Subcutaneous abdominal adipose tissue (tissue), 5 donors: ENCODE results near the gene WAS.

ENCODE experiments used
- H3K27ac ChIP-seq: one replicate; pipeline ENCODE4 v1.7.0; 2013; ENCODE audit warnings: low read depth, mild to moderate bottlenecking, inconsistent platforms, low read length, moderate library complexity
- H3K27me3 ChIP-seq, 5 donors: one replicate each; pipeline ENCODE4 v1.7.0; 2013; ENCODE audit warnings: low read length in 5 of 5, inconsistent platforms in 1 of 5; ENCODE audit not compliant: control insufficient read depth in 5 of 5, insufficient read depth in 4 of 5
- H3K36me3 ChIP-seq, 5 donors: one replicate each; pipeline ENCODE4 v1.7.0; 2013; ENCODE audit warnings: low read length in 5 of 5; ENCODE audit not compliant: control insufficient read depth in 5 of 5, insufficient read depth in 5 of 5
- H3K4me1 ChIP-seq, 5 donors: one replicate each; pipeline ENCODE4 v1.7.0; 2013; ENCODE audit warnings: low read length in 5 of 5, mild to moderate bottlenecking in 3 of 5, moderate library complexity in 1 of 5; ENCODE audit not compliant: control insufficient read depth in 5 of 5, insufficient read depth in 5 of 5
- H3K4me3 ChIP-seq, 5 donors: one replicate each; pipeline ENCODE4 v1.7.0; 2013; ENCODE audit warnings: low read length in 5 of 5, low read depth in 1 of 5
- H3K9ac ChIP-seq, 5 donors: one replicate each; pipeline ENCODE4 v1.7.0; 2013; ENCODE audit warnings: low read length in 5 of 5, mild to moderate bottlenecking in 4 of 5, moderate library complexity in 3 of 5
- H3K9me3 ChIP-seq, 5 donors: one replicate each; pipeline ENCODE4 v1.7.0; 2013; ENCODE audit warnings: low read length in 5 of 5; ENCODE audit not compliant: control insufficient read depth in 5 of 5
- donor health status: healthy.
- donor health status: healthy.
- donor health status: healthy.
- donor health status: healthy.
- donor health status: healthy.

WAS gene

DNA sequence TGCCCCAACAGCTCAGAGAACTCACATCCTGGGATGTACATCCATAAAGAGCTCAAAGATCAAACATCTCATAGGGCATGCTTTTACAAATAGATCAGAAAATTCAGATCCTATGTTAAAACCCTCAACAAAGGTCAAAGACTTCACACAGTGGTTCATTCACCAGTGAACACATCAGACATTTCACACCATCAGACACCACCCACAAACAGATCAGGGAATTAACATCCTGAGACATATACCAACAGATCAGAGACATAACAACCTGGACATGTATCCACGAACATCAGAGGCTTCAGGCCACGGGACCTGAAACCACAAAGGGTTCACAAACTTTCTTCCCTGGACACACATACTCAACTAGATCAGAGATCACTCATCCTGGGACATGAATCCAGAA lies 36.4 kb downstream of the WAS start:
- Histone ChIP-seq H3K27me3 (peaks cover 0 to 4% (median 0%) of the 10 kb centered on the region in 5 donors), H3K9ac (no peak overlapping the region), H3K4me3 (no peak overlapping the region), H3K9me3 (peaks cover 0 to 7% (median 0%) of the 10 kb centered on the region in 5 donors), H3K27ac (no peak overlapping the region), H3K4me1 (peaks cover 0 to 4% (median 0%) of the 10 kb centered on the region in 5 donors), H3K36me3 (no peaks in the 10 kb centered on the region)

DNA sequence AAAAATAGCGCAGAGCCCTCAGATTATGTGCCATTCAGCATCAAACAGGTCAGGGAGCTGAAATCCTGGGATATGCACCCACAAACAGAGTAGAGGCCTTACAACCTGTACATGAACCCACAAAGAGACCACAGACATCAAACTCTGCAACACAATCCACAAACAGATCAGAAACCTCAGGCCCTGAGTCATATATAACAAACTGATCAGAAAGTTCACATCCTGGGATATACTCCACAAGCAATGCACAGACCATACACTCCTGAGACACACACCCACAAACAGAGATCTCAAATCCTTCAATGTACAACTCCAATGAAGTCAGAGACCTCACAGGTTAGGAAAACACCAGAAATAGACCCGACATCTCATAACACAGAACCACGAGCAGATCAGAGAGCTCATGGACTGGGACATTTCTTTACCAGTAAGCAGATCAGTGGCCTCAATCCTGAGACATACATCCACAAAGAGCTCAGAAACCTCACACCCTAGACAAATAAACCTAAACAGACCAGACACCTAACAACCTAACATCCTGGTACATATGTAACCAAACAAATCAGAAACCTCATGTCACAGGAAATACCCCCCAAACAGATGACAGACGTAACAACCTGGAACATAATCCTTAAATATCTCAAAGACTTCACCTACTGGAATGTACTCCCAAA lies 37.1 kb downstream of the WAS start:
- Histone ChIP-seq H3K4me1 (peaks cover 0 to 3% (median 0%) of the 10 kb centered on the region in 5 donors), H3K9ac (no peak overlapping the region), H3K9me3 (peaks cover 0 to 7% (median 0%) of the 10 kb centered on the region in 5 donors), H3K27ac (no peak overlapping the region), H3K4me3 (no peak overlapping the region), H3K36me3 (no peaks in the 10 kb centered on the region), H3K27me3 (peaks cover 0 to 4% (median 0%) of the 10 kb centered on the region in 5 donors)

DNA sequence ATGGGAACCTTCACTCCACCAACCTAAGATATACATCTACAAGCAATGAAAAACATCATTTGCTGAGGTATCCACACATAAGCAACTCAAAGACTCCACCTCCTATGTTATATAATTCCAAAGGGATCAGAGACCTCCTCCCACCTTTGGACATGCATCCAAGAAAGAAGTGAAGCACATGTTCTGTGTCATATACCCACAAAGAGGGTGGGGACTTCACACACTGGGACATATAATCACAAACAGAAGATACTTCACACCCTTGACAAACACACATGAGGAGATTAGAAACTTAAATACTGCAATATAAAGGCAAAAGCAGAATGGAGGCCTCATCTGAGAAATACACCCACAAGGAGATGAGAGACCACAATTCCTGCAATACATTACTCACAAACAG lies 38.3 kb downstream of the WAS start:
- Histone ChIP-seq H3K4me3 (no peak overlapping the region), H3K9ac (no peak overlapping the region), H3K36me3 (no peaks in the 10 kb centered on the region), H3K9me3 (peaks cover 0 to 7% (median 0%) of the 10 kb centered on the region in 5 donors), H3K4me1 (peaks cover 0 to 3% (median 0%) of the 10 kb centered on the region in 5 donors), H3K27ac (no peak overlapping the region), H3K27me3 (peaks cover 0 to 4% (median 0%) of the 10 kb centered on the region in 5 donors)

DNA sequence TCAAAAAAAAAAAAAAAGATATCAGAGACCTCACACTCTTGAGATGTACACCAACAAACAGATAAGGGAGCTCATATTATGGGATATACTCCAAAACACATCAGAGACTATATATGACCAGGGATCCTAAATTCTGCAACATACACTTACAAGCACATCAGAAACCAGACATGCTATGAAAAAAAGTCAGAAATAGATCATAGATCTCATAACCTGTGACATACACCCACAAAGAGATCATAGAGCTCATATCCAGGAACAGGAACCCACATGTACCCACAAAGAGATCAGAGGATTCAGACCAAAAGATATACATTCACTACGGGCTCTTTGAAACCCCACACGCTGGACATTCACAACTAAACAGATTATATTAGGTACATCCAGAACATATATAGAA lies 43.0 kb downstream of the WAS start:
- Histone ChIP-seq H3K27ac (no peak overlapping the region), H3K4me1 (no peaks in the 10 kb centered on the region), H3K9me3 (peaks cover 0 to 5% (median 0%) of the 10 kb centered on the region in 5 donors), H3K27me3 (no peaks in the 10 kb centered on the region), H3K4me3 (no peak overlapping the region), H3K36me3 (no peaks in the 10 kb centered on the region), H3K9ac (no peak overlapping the region)

DNA sequence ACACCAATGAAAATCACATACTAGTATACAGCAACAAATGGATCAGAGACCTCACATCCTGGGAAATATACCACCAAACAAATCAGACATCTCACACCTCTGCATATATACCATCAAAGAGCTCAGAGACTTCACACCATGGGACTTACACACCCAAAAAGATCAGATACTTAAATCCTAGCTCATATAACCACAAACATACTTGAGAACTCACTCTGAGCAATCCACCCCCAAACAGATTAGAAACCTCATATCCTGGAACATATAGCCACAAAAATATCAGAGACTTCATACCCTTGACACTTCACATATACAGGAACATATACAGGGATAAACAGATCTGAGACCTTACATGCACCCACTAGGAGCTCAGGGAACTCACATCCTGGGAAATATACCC lies 45.1 kb downstream of the WAS start:
- Histone ChIP-seq H3K36me3 (no peaks in the 10 kb centered on the region), H3K27ac (no peak overlapping the region), H3K9me3 (peaks cover 0 to 3% (median 0%) of the 10 kb centered on the region in 5 donors)

DNA sequence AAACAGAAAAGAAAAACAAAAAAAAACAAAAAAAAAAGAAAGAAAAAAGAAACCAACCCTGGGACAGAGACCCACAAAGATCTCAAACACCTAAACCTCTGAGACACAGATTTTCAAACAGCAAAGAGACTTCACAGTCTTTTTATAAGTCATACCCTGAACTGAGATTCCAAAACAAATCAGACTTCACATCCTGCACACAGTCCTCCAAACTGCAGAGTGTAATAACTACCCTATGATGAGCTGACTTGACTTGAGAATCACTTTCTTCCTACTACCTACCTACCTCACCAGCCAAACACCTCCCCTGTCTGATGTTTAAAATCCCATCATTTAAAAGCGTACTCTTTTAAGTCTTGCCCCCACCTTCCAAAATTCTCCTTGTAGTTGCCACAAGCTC lies 52.7 kb downstream of the WAS start:
- Histone ChIP-seq H3K9ac (no peak overlapping the region), H3K36me3 (no peaks in the 10 kb centered on the region), H3K9me3 (no peaks in the 10 kb centered on the region), H3K27ac (no peak overlapping the region), H3K4me3 (peak overlapping the region in 2 of 5 donors; percentile 9 to 83), H3K27me3 (peaks cover 0 to 7% (median 0%) of the 10 kb centered on the region in 5 donors), H3K4me1 (peaks cover 0 to 12% (median 11%) of the 10 kb centered on the region in 5 donors)

More for the DNA sequence above, 45.1 kb downstream of the WAS start:
- Histone ChIP-seq H3K4me3 (no peak overlapping the region), H3K27me3 (no peaks in the 10 kb centered on the region), H3K4me1 (no peaks in the 10 kb centered on the region), H3K9ac (no peak overlapping the region)

DNA sequence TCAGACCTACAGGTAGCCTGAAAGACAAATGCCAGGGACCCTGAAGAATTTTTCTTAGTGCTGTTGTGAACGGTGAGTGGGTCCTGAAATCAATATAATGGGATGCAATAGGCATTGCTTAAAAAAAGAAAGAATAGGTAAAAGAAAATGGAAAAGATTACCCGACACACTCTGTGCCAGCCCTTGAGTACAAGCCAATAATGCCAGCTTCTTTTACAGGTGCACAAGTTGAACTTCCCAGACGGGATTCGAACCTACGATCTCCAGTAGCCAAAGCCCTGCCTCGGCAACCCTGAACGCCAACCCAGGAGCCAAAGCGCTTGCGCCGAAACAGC lies 53.2 kb downstream of the WAS start:
- H3K27ac ChIP-seq, result no peak overlapping the region
- peak overlapping the region in 4 of 5 donors; percentile 9 to 83 (median 71) for H3K4me3 ChIP-seq
- no peaks in the 10 kb centered on the region for H3K36me3 ChIP-seq
- peaks cover 0 to 12% (median 11%) of the 10 kb centered on the region in 5 donors for H3K4me1 ChIP-seq
- no peak overlapping the region for H3K9ac ChIP-seq
- peaks cover 0 to 7% (median 0%) of the 10 kb centered on the region in 5 donors for H3K27me3 ChIP-seq
- peaks cover 0 to 5% (median under 1%) of the 10 kb centered on the region in 5 donors for H3K9me3 ChIP-seq

DNA sequence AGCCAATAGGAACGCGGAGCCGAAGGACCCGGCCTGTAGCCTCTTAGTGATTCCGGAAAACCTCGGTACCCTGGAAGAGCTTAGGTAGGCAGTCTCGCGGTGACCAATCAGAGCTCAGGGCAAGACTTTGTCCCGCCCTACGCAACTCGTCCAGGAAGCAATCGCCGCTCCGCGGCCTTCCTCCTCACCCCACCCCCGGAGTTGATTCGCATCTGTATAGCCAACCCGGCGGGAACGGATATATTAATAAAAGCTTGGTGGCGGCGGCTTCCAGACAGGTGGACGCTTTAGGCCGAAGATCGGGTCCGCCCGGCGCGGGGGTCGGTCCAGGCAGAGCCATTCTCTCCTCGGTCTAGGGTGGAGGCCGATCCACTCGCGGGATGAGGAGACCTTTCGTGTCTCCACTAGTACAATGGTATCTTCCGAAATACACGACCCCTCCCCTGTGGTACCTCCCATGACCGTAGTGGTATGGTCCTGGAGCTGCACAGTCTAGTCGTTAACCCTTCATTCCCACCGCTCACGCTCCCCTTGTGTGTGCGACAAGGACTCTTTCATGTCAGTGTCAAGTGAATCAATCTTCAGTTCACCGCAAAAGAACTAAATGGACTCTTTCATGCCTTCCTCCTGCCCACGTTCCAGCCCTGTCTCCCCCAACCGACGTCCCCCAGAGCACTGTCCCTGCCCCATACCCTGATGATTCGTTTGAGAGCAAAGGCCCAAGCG lies 53.8 kb downstream of the WAS start:
- Histone ChIP-seq H3K4me3 (peak overlapping the region; percentile 69 to 88 (median 73)), H3K36me3 (no peaks in the 10 kb centered on the region), H3K9ac (peak overlapping the region in 4 of 5 donors; percentile 68 to 82 (median 74)), H3K27ac (peak overlapping the region; percentile 68), H3K27me3 (peaks cover 0 to 12% (median 0%) of the 10 kb centered on the region in 5 donors), H3K9me3 (peaks cover 0 to 7% (median 3%) of the 10 kb centered on the region in 5 donors), H3K4me1 (peaks cover 0 to 12% (median 11%) of the 10 kb centered on the region in 5 donors)

DNA sequence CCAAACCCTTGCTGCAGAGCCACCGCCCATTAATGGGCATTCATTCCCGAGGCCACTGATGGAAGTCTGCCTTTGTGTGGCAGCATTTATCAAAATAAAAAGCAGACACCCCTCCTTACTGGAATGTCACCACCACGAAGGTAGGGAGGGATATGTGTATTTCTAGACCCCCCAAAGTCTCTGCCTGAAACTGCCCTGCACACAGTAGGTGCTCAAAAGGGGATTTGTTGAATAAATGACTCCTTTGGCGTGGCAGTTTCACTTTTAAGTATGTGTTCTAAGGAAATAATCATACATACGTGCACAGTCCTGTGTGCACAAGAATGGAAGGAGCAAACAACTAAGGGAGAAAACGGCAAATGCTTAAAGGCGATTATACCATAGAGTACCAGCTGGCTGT lies 54.3 kb downstream of the WAS start:
- Histone ChIP-seq H3K4me1 (peaks cover 0 to 12% (median 11%) of the 10 kb centered on the region in 5 donors), H3K9ac (peak overlapping the region in 4 of 5 donors; percentile 68 to 82 (median 74)), H3K9me3 (peaks cover 0 to 7% (median 3%) of the 10 kb centered on the region in 5 donors), H3K4me3 (peak overlapping the region; percentile 69 to 88 (median 73)), H3K36me3 (no peaks in the 10 kb centered on the region), H3K27ac (peak overlapping the region; percentile 68), H3K27me3 (peaks cover 0 to 12% (median 0%) of the 10 kb centered on the region in 5 donors)
